Measurements from ENCODE around the gene RASGEF1B. TPM values are rescaled to one million over a fixed set of nuclear protein-coding genes. Genes with fewer than 3 reads are reported as not detected.

Gene RASGEF1B
- total RNA-seq, 1 donor from 2014 or later = not detected

GRCh38 chr4:81399306-81400086, 72.2 kb downstream of the RASGEF1B start:
- DNase-seq (ENCODE audit: low read depth in 2 of 2) = no peak

- DNase-seq (ENCODE audit: low read depth in 2 of 2) = no peak
Measured at GRCh38 chr4:81398379-81398778, 73.3 kb downstream of the RASGEF1B start.

- no peak for DNase-seq (ENCODE audit: low read depth in 2 of 2)
Measured at GRCh38 chr4:81397635-81398034, 74.1 kb downstream of the RASGEF1B start.

GRCh38 chr4:81395239-81395638, 76.5 kb downstream of the RASGEF1B start:
- no peak for DNase-seq (ENCODE audit: low read depth in 2 of 2)

GRCh38 chr4:81392164-81392563, 79.5 kb downstream of the RASGEF1B start:
- DNase-seq (ENCODE audit: low read depth in 2 of 2) = no peak

GRCh38 chr4:81389720-81390119, 82.0 kb downstream of the RASGEF1B start:
- DNase-seq (ENCODE audit: low read depth in 2 of 2) = no peak

GRCh38 chr4:81380437-81380836, 91.3 kb downstream of the RASGEF1B start:
- DNase-seq (ENCODE audit: low read depth in 2 of 2) = no peak

GRCh38 chr4:81378386-81378785, 93.3 kb downstream of the RASGEF1B start:
- no peak for DNase-seq (ENCODE audit: low read depth in 2 of 2)

GRCh38 chr4:81377191-81377590, 94.5 kb downstream of the RASGEF1B start:
- no peak for DNase-seq (ENCODE audit: low read depth in 2 of 2)

GRCh38 chr4:81376720-81377119, 95.0 kb downstream of the RASGEF1B start:
- DNase-seq (ENCODE audit: low read depth in 2 of 2) = no peak

All from lung microvascular endothelial cell (primary cell).